HCT116 (cell line): ENCODE measurements around the gene DNAH5. TPM values are rescaled to one million over a fixed set of nuclear protein-coding genes. Genes with fewer than 3 reads are reported as not detected.

Experiments used
- ATAC-seq: fragments of 200-7000 bp; cut with Tn5 transposase; 2 replicates; pipeline ENCODE4 v1.9.1; 2020; ENCODE audit warnings: mild to moderate bottlenecking, moderate library complexity
- BruUV-seq: library from RNA; stranded (reverse); fragments of 400-500 nt; replicated peaks from 2 replicates; lab custom pipeline; 2021; lab: Mats Ljungman, UMichigan
- CTCF ChIA-PET: fragments of 300-600 bp; sonication (Branson Sonifier 250); formaldehyde crosslinking; loops from one replicate; lab custom pipeline; 2021; ENCODE audit warnings: antibody characterized with exemption; lab: Charles Lee
- POLR2A ChIA-PET: fragments of 300-600, 350-600 bp; sonication (Branson Sonifier 250); formaldehyde crosslinking; loops from one replicate; lab custom pipeline; 2021; ENCODE audit warnings: antibody characterized with exemption; lab: Charles Lee
- RAD21 ChIA-PET, 2 experiments: fragments of 300-600 bp; sonication (Branson Sonifier 250); formaldehyde crosslinking; loops; one replicate each; lab custom pipeline; 2023; ENCODE audit warnings: low total read pairs in 2 of 2; ENCODE audit not compliant: uncharacterized antibody in 2 of 2, unreplicated experiment in 2 of 2, low non-redundant PET in 1 of 2; lab: Charles Lee
- DNase-seq: peaks from one replicate; pipeline ENCODE4 v3.0.0-alpha.2; 2010; ENCODE audit warnings: low read depth, low spot score
- H2AFZ ChIP-seq: fragments of 200-600 bp; shearing (Covaris generic), sonication (generic); 2 replicates; pipeline ENCODE4 v1.6.1; 2017; ENCODE audit warnings: low read depth, mixed run types, mixed read lengths, antibody characterized with exemption, low read length; ENCODE audit not compliant: poor library complexity, severe bottlenecking
- H3K27ac ChIP-seq: 2 replicates; pipeline ENCODE4 v1.5.1; 2012; ENCODE audit warnings: low read depth, low read length
- H3K27me3 ChIP-seq: fragments of 200-600 bp; sonication (generic); 2 replicates; pipeline ENCODE4 v1.6.1; 2016; ENCODE audit warnings: mixed run types, low read length, mixed read lengths; ENCODE audit not compliant: insufficient read depth
- H3K36me3 ChIP-seq, 2 experiments: fragments of 200-500 bp in 1 of 2; fragments of 200-600 bp in 1 of 2; sonication (Bioruptor generic) in 1 of 2; sonication (generic) in 1 of 2; 2 replicates each; pipeline versions ENCODE4 v1.5.1 to v1.6.1; 2014 to 2016; ENCODE audit warnings: low read length in 2 of 2, inconsistent platforms in 1 of 2, mixed read lengths in 1 of 2, mixed run types in 1 of 2; ENCODE audit not compliant: insufficient read depth in 2 of 2, control insufficient read depth in 1 of 2
- H3K4me1 ChIP-seq, 2 experiments: fragments of 200-600 bp in 1 of 2; sonication (generic) in 1 of 2; 2 replicates each; pipeline versions ENCODE4 v1.5.1 to v1.6.1; 2012 to 2017; ENCODE audit warnings: low read length in 2 of 2, inconsistent platforms in 1 of 2, mild to moderate bottlenecking in 1 of 2, mixed read lengths in 1 of 2, mixed run types in 1 of 2, moderate library complexity in 1 of 2; ENCODE audit not compliant: insufficient read depth in 2 of 2, control insufficient read depth in 1 of 2
- H3K4me2 ChIP-seq: fragments of 200-600 bp; sonication (generic); 2 replicates; pipeline ENCODE4 v1.6.1; 2017; ENCODE audit warnings: mixed run types, low read length, mixed read lengths
- H3K4me3 ChIP-seq, 2 experiments: fragments of 200-600 bp in 1 of 2; sonication (generic) in 1 of 2; replicated peaks in 1 of 2; 2 replicates each; pipeline ENCODE4 v1.5.1; 2011 to 2016; ENCODE audit warnings: low read length in 2 of 2, control low read depth in 1 of 2, low read depth in 1 of 2, mild to moderate bottlenecking in 1 of 2, mixed read lengths in 1 of 2, mixed run types in 1 of 2
- H3K79me2 ChIP-seq: fragments of 200-600 bp; sonication (generic); 2 replicates; pipeline ENCODE4 v1.6.1; 2017; ENCODE audit warnings: mild to moderate bottlenecking, mixed run types, low read length, moderate library complexity, mixed read lengths; ENCODE audit not compliant: insufficient read depth
- H3K9ac ChIP-seq: fragments of 200-600 bp; sonication (generic); 2 replicates; pipeline ENCODE4 v1.6.1; 2016; ENCODE audit warnings: low read length, mixed read lengths
- H3K9me2 ChIP-seq: fragments of 200-600 bp; sonication (generic), shearing (Covaris generic); 2 replicates; pipeline ENCODE4 v1.6.1; 2017; ENCODE audit warnings: mixed run types, mild to moderate bottlenecking, moderate library complexity; ENCODE audit not compliant: insufficient read depth
- H3K9me3 ChIP-seq, 2 experiments: fragments of 200-500 bp in 1 of 2; fragments of 200-600 bp in 1 of 2; sonication (Bioruptor generic) in 1 of 2; sonication (generic) in 1 of 2; 2 replicates each; pipeline ENCODE4 v1.6.1; 2014 to 2017; ENCODE audit warnings: low read length in 2 of 2, mixed read lengths in 2 of 2, inconsistent platforms in 1 of 2, low read depth in 1 of 2, mild to moderate bottlenecking in 1 of 2, mixed run types in 1 of 2, moderate library complexity in 1 of 2; ENCODE audit not compliant: control insufficient read depth in 1 of 2, insufficient read depth in 1 of 2
- H4K20me1 ChIP-seq: fragments of 200-600 bp; sonication (generic), shearing (Covaris generic); 2 replicates; pipeline ENCODE4 v1.6.1; 2017; ENCODE audit warnings: mixed run types, mild to moderate bottlenecking, moderate library complexity; ENCODE audit not compliant: insufficient read depth
- CBX3 ChIP-seq: IDR thresholded peaks from 2 replicates; pipeline ENCODE4 v1.6.1; 2012; ENCODE audit warnings: low read depth
- CTCF ChIP-seq, 3 experiments: fragments of 200-600 bp in 1 of 3; sonication (generic) in 1 of 3; IDR thresholded peaks in 2 of 3; conservative IDR thresholded peaks in 1 of 3; 2 replicates each; pipeline ENCODE4 v1.5.1; 2012 to 2017; ENCODE audit warnings: low read depth in 2 of 3, low read length in 2 of 3, antibody characterized with exemption in 1 of 3, borderline replicate concordance in 1 of 3, control low read depth in 1 of 3, mild to moderate bottlenecking in 1 of 3, mixed read lengths in 1 of 3, mixed run types in 1 of 3, moderate library complexity in 1 of 3; ENCODE audit not compliant: insufficient read depth in 1 of 3
- EGR1 ChIP-seq: IDR thresholded peaks from 2 replicates; pipeline ENCODE4 v1.6.1; 2012; ENCODE audit warnings: low read depth
- ELF1 ChIP-seq: IDR thresholded peaks from 2 replicates; pipeline ENCODE4 v1.6.1; 2012; ENCODE audit warnings: low read depth, borderline replicate concordance
- FOSL1 ChIP-seq: IDR thresholded peaks from 2 replicates; pipeline ENCODE4 v1.6.1; 2012; ENCODE audit warnings: low read depth
- MAX ChIP-seq: IDR thresholded peaks from 2 replicates; pipeline ENCODE4 v1.6.1; 2012
- POLR2AphosphoS5 ChIP-seq: IDR thresholded peaks from 2 replicates; pipeline ENCODE4 v1.6.1; 2011; ENCODE audit warnings: mild to moderate bottlenecking, low read depth, low read length, moderate library complexity
- SP1 ChIP-seq: IDR thresholded peaks from 2 replicates; pipeline ENCODE4 v1.6.1; 2012; ENCODE audit warnings: low read depth
- SRF ChIP-seq: IDR thresholded peaks from 2 replicates; pipeline ENCODE4 v1.6.1; 2012; ENCODE audit warnings: low read depth
- TCF7L2 ChIP-seq: IDR thresholded peaks from 2 replicates; pipeline ENCODE4 v1.7.0; 2011; ENCODE audit warnings: borderline replicate concordance, inconsistent platforms; ENCODE audit not compliant: insufficient read depth, insufficient read length; ENCODE audit errors: extremely low read depth
- ZNF274 ChIP-seq: fragments of 200-500 bp; sonication (Bioruptor generic); IDR thresholded peaks from 2 replicates; pipeline ENCODE4 v1.6.1; 2014; ENCODE audit warnings: mild to moderate bottlenecking, low read depth, low read length, inconsistent platforms
- intact Hi-C: fragments of 100-400 bp; cut with micrococcal nuclease; formaldehyde crosslinking; loops from 2 replicates; pipeline ENCODE4 v1.10.0; 2022
- total RNA-seq: library from RNA; stranded (reverse); gene quantifications from one replicate; pipeline ENCODE4 v1.2.1, GENCODE V29; 2021; ENCODE audit not compliant: unreplicated experiment

DNAH5 gene
- total RNA-seq, 1 experiment from 2014 or later: 0.37 TPM

GRCh38 chr5:13833440-13833839 lies 111.0 kb downstream of the DNAH5 start:
- intact Hi-C loops: no loop called here
- RAD21 ChIA-PET: no interaction called here
- H3K9me3 ChIP-seq: no peaks in the 10 kb centered on the region

GRCh38 chr5:13831351-13831750 lies 113.1 kb downstream of the DNAH5 start:
- H3K36me3 ChIP-seq: no peaks in the 10 kb centered on the region
- no peaks in the 10 kb centered on the region for H3K79me2 ChIP-seq
- no peak for ATAC-seq
- RAD21 ChIA-PET: no interaction called here
- intact Hi-C loops: no loop called here
- no peak overlapping the region for H3K4me2 ChIP-seq
- TF ChIP-seq SP1 (no peak), SRF (no peak), CTCF (IDR thresholded peaks at IDR 0.05 in 2 of 3, conservative IDR thresholded peaks at IDR 0.05 in 1 of 3; ENCODE audit: borderline replicate concordance in 1 of 3, insufficient read depth in 1 of 3, low read depth in 2 of 3, low read length in 2 of 3) (0 out of 6 replicates have a peak, but pooled peaks of 1 of the 3 experiments have one; percentile 16), FOSL1 (no peak), ELF1 (no peak)
- BruUV-seq: no TSS peak
- no peaks in the 10 kb centered on the region for H3K9me2 ChIP-seq
- no peak for DNase-seq
- CTCF ChIA-PET: no interaction called here
- H3K27me3 ChIP-seq: no peaks in the 10 kb centered on the region
- POLR2A ChIA-PET: no interaction called here
- no peaks in the 10 kb centered on the region for H4K20me1 ChIP-seq
- H3K9me3 ChIP-seq: no peaks in the 10 kb centered on the region
- no peak overlapping the region for H3K27ac ChIP-seq
- no peak overlapping the region for H3K9ac ChIP-seq
- H3K4me1 ChIP-seq: no peaks in the 10 kb centered on the region
- no peak overlapping the region for H2AFZ ChIP-seq
- no peak overlapping the region for H3K4me3 ChIP-seq

More at GRCh38 chr5:13833440-13833839, 111.0 kb downstream of the DNAH5 start:
- H3K36me3 ChIP-seq: no peaks in the 10 kb centered on the region
- ATAC-seq: no peak
- H2AFZ ChIP-seq: no peak overlapping the region
- no peaks in the 10 kb centered on the region for H4K20me1 ChIP-seq
- no peak overlapping the region for H3K9ac ChIP-seq
- no peaks in the 10 kb centered on the region for H3K79me2 ChIP-seq
- H3K4me3 ChIP-seq: no peak overlapping the region
- BruUV-seq: no TSS peak
- no peak for TF ChIP-seq MAX
- TF ChIP-seq ZNF274: no peak
- TF ChIP-seq EGR1: no peak
- TF ChIP-seq POLR2AphosphoS5: no peak
- no peak for TF ChIP-seq TCF7L2
- TF ChIP-seq CBX3: no peak
- H3K9me2 ChIP-seq: no peaks in the 10 kb centered on the region
- H3K4me2 ChIP-seq: no peak overlapping the region
- no peak overlapping the region for H3K27ac ChIP-seq
- no peak for DNase-seq
- H3K4me1 ChIP-seq: no peaks in the 10 kb centered on the region
- no peaks in the 10 kb centered on the region for H3K27me3 ChIP-seq
- CTCF ChIA-PET: no interaction called here
- POLR2A ChIA-PET: no interaction called here
